Cardiac septum (tissue), 1 donor: ENCODE data around the gene SLC4A4. TPM values are rescaled to one million over a fixed set of nuclear protein-coding genes. Genes with fewer than 3 reads are reported as not detected.

ENCODE experiments used
- DNase-seq: peaks from one replicate; pipeline ENCODE4 v3.0.0-alpha.2; 2020; ENCODE audit warnings: low spot score
- intact Hi-C: fragments of 100-400 bp; cut with DNase I; formaldehyde crosslinking; loops from one replicate; pipeline ENCODE4 v1.14.0; 2022
- long read RNA-seq: library from polyadenylated mRNA; unstranded; transcript quantifications from one replicate; pipeline ENCODE4 v2.0.0, GENCODE V29; 2021
- total RNA-seq: library from RNA; stranded (reverse); fragmentation: NEBNext Ultra II Directional; extraction: Animal tissue kit (Norgen Biotek cat#: 25700); gene quantifications from one replicate; pipeline ENCODE4 v1.2.1, GENCODE V29; 2021
- donor health status: DM: no; HTN: no; CAD: no.

Gene SLC4A4
- total RNA-seq: 22.0 TPM
- long read RNA-seq, full-length matches to known transcripts: 1 of 26 reads
- long read RNA-seq, partial matches to known transcripts: 12 of 26 reads
- long read RNA-seq, other reads (novel, unspliced or antisense): 13 of 26 reads

GRCh38 chr4:71338846-71339593, at the start of gene SLC4A4:
Gene SLC4A4, plus strand, starts transcription at chr4:71339020.
- no peak for DNase-seq

GRCh38 chr4:71290074-71290473, 48.7 kb upstream of the SLC4A4 start:
- intact Hi-C loops: no loop called here
- DNase-seq: no peak

More at GRCh38 chr4:71338846-71339593, at the start of gene SLC4A4:
- intact Hi-C loops: no loop called here

- DNase-seq: no peak
- intact Hi-C loops: no loop called here
These were observed 48.3 kb upstream of the SLC4A4 start for GRCh38 chr4:71290476-71290875.

- intact Hi-C loops: no loop called here
- no peak for DNase-seq
These were observed 46.6 kb upstream of the SLC4A4 start for GRCh38 chr4:71292228-71292627.

GRCh38 chr4:71293705-71294104, 45.1 kb upstream of the SLC4A4 start:
- no peak for DNase-seq
- intact Hi-C loops: no loop called here

GRCh38 chr4:71294301-71294700, 44.5 kb upstream of the SLC4A4 start:
- DNase-seq: no peak
- intact Hi-C loops: no loop called here

- no peak for DNase-seq
- intact Hi-C loops: no loop called here
These were observed 41.9 kb upstream of the SLC4A4 start for GRCh38 chr4:71296945-71297344.

GRCh38 chr4:71300362-71300761, 38.5 kb upstream of the SLC4A4 start:
- no peak for DNase-seq
- intact Hi-C loops: no loop called here

- no peak for DNase-seq
- intact Hi-C loops: no loop called here
These were observed 37.9 kb upstream of the SLC4A4 start for GRCh38 chr4:71300964-71301363.

GRCh38 chr4:71303287-71303686, 35.5 kb upstream of the SLC4A4 start:
- no peak for DNase-seq
- intact Hi-C loops: no loop called here

- intact Hi-C loops: no loop called here
- no peak for DNase-seq
These were observed 35.0 kb upstream of the SLC4A4 start for GRCh38 chr4:71303850-71304249.

GRCh38 chr4:71304289-71304850, 34.5 kb upstream of the SLC4A4 start:
- no peak for DNase-seq
- intact Hi-C loops: no loop called here

- intact Hi-C loops: no loop called here
These were observed 31.1 kb upstream of the SLC4A4 start for GRCh38 chr4:71307729-71308128.

GRCh38 chr4:71322425-71322824, 16.4 kb upstream of the SLC4A4 start:
- DNase-seq: no peak
- intact Hi-C loops: no loop called here

More at GRCh38 chr4:71307729-71308128, 31.1 kb upstream of the SLC4A4 start:
- DNase-seq: no peak

- intact Hi-C loops: no loop called here
These were observed 5.5 kb upstream of the SLC4A4 start for GRCh38 chr4:71333368-71333767.

GRCh38 chr4:71333960-71334359, 4.9 kb upstream of the SLC4A4 start:
- intact Hi-C loops: no loop called here
- DNase-seq: no peak

More at GRCh38 chr4:71333368-71333767, 5.5 kb upstream of the SLC4A4 start:
- DNase-seq: no peak

GRCh38 chr4:71334465-71334882, 4.3 kb upstream of the SLC4A4 start:
- intact Hi-C loops: no loop called here
- DNase-seq: no peak

GRCh38 chr4:71343670-71344466, 5.0 kb downstream of the SLC4A4 start:
- no peak for DNase-seq
- intact Hi-C loops: no loop called here

GRCh38 chr4:71346710-71347109, 7.9 kb downstream of the SLC4A4 start:
- DNase-seq: no peak
- intact Hi-C loops: no loop called here

- no peak for DNase-seq
- intact Hi-C loops: no loop called here
These were observed 9.8 kb downstream of the SLC4A4 start for GRCh38 chr4:71348586-71348985.
